ENCODE measurements around the gene MEGF9. TPM values are rescaled to one million over a fixed set of nuclear protein-coding genes. Genes with fewer than 3 reads are reported as not detected.

MEGF9 gene
- total RNA-seq, 1 donor from 2014 or later = 23.4 TPM

GRCh38 chr9:120652934-120653333 lies 61.3 kb downstream of the MEGF9 start:
- no peaks in the 10 kb centered on the region for H3K27me3 Mint-ChIP-seq
- no peak overlapping the region for H3K4me3 Mint-ChIP-seq (ENCODE audit: low read depth)
- peaks cover 9% of the 10 kb centered on the region for H3K4me1 Mint-ChIP-seq (ENCODE audit: low read depth)
- TF ChIP-seq CTCF (IDR thresholded peaks at IDR 0.05; ENCODE audit: unreplicated experiment) = no peak
- no peaks in the 10 kb centered on the region for H3K9me3 Mint-ChIP-seq (ENCODE audit: low read depth)
- no peak for DNase-seq (ENCODE audit: low spot score, unreplicated experiment)
- H3K27ac Mint-ChIP-seq = no peak overlapping the region
- H3K36me3 Mint-ChIP-seq (ENCODE audit: insufficient read depth) = peaks cover 2% of the 10 kb centered on the region

- DNase-seq (ENCODE audit: low spot score, unreplicated experiment) = no peak
- H3K4me1 Mint-ChIP-seq (ENCODE audit: low read depth) = peaks cover 29% of the 10 kb centered on the region
- no peak overlapping the region for H3K27ac Mint-ChIP-seq
- H3K36me3 Mint-ChIP-seq (ENCODE audit: insufficient read depth) = peaks cover 2% of the 10 kb centered on the region
- no peak for TF ChIP-seq CTCF (IDR thresholded peaks at IDR 0.05; ENCODE audit: unreplicated experiment)
- H3K4me3 Mint-ChIP-seq (ENCODE audit: low read depth) = no peak overlapping the region
- no peaks in the 10 kb centered on the region for H3K9me3 Mint-ChIP-seq (ENCODE audit: low read depth)
- H3K27me3 Mint-ChIP-seq = no peaks in the 10 kb centered on the region
These were observed 63.9 kb downstream of the MEGF9 start for GRCh38 chr9:120650352-120650751.

GRCh38 chr9:120648581-120649197 lies 65.6 kb downstream of the MEGF9 start:
- Mint-ChIP-seq H3K27ac (no peak overlapping the region), H3K36me3 (ENCODE audit: insufficient read depth) (peaks cover 6% of the 10 kb centered on the region), H3K4me3 (ENCODE audit: low read depth) (no peak overlapping the region), H3K27me3 (no peaks in the 10 kb centered on the region), H3K4me1 (ENCODE audit: low read depth) (peaks cover 38% of the 10 kb centered on the region), H3K9me3 (ENCODE audit: low read depth) (no peaks in the 10 kb centered on the region)
- no peak for DNase-seq (ENCODE audit: low spot score, unreplicated experiment)
- no peak for TF ChIP-seq CTCF (IDR thresholded peaks at IDR 0.05; ENCODE audit: unreplicated experiment)

GRCh38 chr9:120646948-120647347 lies 67.3 kb downstream of the MEGF9 start:
- Mint-ChIP-seq H3K9me3 (ENCODE audit: low read depth) (no peaks in the 10 kb centered on the region), H3K27me3 (no peaks in the 10 kb centered on the region), H3K4me3 (ENCODE audit: low read depth) (peak overlapping the region; percentile 12), H3K4me1 (ENCODE audit: low read depth) (peaks cover 37% of the 10 kb centered on the region), H3K27ac (peak overlapping the region; percentile 63), H3K36me3 (ENCODE audit: insufficient read depth) (peaks cover 7% of the 10 kb centered on the region)
- DNase-seq (ENCODE audit: low spot score, unreplicated experiment) = no peak
- TF ChIP-seq CTCF (IDR thresholded peaks at IDR 0.05; ENCODE audit: unreplicated experiment) = no peak

GRCh38 chr9:120645760-120646159 lies 68.5 kb downstream of the MEGF9 start:
- Mint-ChIP-seq H3K36me3 (ENCODE audit: insufficient read depth) (peaks cover 13% of the 10 kb centered on the region), H3K4me1 (ENCODE audit: low read depth) (peaks cover 38% of the 10 kb centered on the region), H3K27ac (peak overlapping the region; percentile 62), H3K9me3 (ENCODE audit: low read depth) (peaks cover 5% of the 10 kb centered on the region), H3K27me3 (no peaks in the 10 kb centered on the region), H3K4me3 (ENCODE audit: low read depth) (no peak overlapping the region)
- no peak for TF ChIP-seq CTCF (IDR thresholded peaks at IDR 0.05; ENCODE audit: unreplicated experiment)
- no peak for DNase-seq (ENCODE audit: low spot score, unreplicated experiment)
